HL-60/S4 treated with phorbol 12-myristate 13-acetate at 8.2 ng/mL for 4 days and 3 days (cell line): ENCODE measurements around the gene CCDC116.
"Not testable (repeated sequence)": the region's sequence is repeated elsewhere in the genome, so short reads cannot be mapped to it uniquely, and the experiment has no call there.

Experiments
- in situ Hi-C: fragments of 300-500 bp; cut with MboI; formaldehyde crosslinking; loops from 2 replicates; pipeline ENCODE4 v1.15.0; 2022; ENCODE audit warnings: low sequenced_read_pairs

The CCDC116 gene

GRCh38 chr22:21678842-21679241, 46.3 kb downstream of the CCDC116 start:
- in situ Hi-C loops = not testable (repeated sequence)

GRCh38 chr22:21679383-21679782, 46.8 kb downstream of the CCDC116 start:
- in situ Hi-C loops = no loop called here

- in situ Hi-C loops = no loop called here
Observed at GRCh38 chr22:21680830-21681565, 48.4 kb downstream of the CCDC116 start.

GRCh38 chr22:21681566-21682370, 49.2 kb downstream of the CCDC116 start:
- in situ Hi-C loops = no loop called here

- in situ Hi-C loops = no loop called here
Observed at GRCh38 chr22:21682385-21683175, 50.0 kb downstream of the CCDC116 start.

- in situ Hi-C loops = no loop called here
Observed at GRCh38 chr22:21683401-21683811, 50.8 kb downstream of the CCDC116 start.

- in situ Hi-C loops = no loop called here
Observed at GRCh38 chr22:21684492-21685163, 52.1 kb downstream of the CCDC116 start.

- in situ Hi-C loops = no loop called here
Observed at GRCh38 chr22:21685164-21685513, 52.6 kb downstream of the CCDC116 start.

GRCh38 chr22:21686193-21686608, 53.6 kb downstream of the CCDC116 start:
- in situ Hi-C loops = no loop called here
